HG02885 (cell line): ENCODE data around the gene ACYP2.
"Not testable (repeated sequence)": the region's sequence is repeated elsewhere in the genome, so short reads cannot be mapped to it uniquely, and the experiment has no call there.

Source experiments
- ATAC-seq: cut with Tn5 transposase; IDR thresholded peaks from one replicate; pipeline ENCODE4 v1.9.1; 2021; ENCODE audit warnings: mild to moderate bottlenecking; ENCODE audit not compliant: unreplicated experiment, poor library complexity

The ACYP2 gene

DNA sequence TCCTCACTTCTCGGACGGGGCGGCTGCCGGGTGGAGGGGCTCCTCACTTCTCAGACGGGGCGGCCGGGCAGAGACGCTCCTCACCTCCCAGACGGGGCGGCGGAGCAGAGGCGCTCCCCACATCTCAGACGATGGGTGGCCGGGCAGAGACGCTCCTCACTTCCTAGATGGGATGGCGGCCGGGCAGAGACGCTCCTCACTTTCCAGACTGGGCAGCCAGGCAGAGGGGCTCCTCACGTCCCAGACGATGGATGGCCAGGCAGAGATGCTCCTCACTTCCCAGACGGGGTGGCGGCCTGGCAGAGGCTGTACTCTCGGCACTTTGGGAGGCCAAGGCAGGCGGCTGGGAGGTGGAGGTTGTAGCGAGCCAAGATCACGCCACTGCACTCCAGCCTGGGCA lies 19.3 kb upstream of the ACYP2 start:
- not testable (repeated sequence) for ATAC-seq

DNA sequence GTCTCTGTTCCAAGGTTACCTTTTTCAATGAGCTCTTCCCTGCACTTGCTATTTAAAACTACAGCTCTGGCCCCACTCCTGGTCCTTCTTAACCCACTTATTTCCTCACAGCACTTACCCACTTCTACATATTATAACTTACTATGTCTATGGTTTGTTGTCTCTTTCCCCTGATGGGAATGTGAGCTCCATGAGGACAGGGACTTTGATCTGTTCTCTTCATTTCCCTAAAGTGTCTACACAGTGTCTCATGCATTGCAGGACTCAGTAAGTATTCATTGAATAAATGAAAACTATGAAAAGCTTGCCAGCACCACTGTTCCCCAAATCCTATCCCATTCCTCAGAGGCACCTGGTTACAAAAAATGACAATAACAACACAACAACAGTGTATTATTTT lies 18.3 kb upstream of the ACYP2 start:
- no peak for ATAC-seq

DNA sequence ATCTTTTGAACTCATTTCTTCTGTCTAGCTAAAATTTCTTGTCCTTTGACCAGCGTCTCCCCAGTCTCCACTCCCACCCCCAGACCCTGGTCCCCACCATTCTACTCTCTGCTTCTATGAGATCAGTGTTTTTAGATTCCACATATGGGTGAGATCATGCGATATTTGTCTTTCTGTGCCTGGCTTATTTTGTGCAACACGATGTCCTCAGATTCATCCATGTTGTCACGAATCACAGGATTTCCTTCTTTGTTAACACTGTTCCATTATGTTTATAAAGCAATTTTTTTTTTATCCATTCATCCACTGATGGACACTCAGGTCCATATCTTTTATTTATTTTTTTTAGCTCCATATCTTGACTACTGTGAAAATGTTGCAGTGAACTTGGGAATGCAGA lies 16.0 kb upstream of the ACYP2 start:
- ATAC-seq, result no peak

DNA sequence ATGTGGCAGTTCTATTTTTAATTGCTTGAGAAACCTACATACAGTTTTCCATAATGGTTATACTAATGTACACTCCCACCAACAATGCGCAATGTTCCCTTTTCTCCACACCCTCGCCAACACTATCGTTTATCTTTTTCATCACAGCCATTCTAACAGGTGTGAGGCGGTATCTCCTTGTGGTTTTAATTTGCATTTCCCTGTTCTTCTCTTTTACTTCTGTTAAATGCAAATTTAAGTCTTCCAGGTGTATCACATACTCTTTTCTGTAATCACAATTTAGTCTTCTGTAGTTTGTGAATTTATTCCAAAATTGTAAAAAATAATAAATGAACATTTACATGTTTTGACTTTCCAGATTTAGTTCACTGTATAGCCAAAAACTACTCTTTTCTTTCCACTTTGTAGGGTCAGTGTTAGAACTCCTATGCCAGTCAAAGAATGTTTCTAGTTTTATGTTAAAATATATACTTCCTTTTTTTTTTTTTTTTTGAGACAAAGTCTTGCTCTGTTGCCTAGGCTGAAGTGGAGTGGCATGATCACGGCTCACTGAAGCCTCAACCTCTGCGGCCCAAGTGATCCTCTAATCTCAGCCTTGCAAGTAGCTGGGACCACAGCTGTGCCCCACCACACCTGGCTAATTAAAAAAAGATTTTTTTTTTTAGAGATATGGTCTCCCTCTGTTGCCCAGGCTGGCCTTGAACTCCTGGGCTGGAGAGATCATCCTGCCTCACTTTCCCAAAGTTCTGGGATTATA lies 15.4 kb upstream of the ACYP2 start:
- ATAC-seq, result peak; percentile 77

DNA sequence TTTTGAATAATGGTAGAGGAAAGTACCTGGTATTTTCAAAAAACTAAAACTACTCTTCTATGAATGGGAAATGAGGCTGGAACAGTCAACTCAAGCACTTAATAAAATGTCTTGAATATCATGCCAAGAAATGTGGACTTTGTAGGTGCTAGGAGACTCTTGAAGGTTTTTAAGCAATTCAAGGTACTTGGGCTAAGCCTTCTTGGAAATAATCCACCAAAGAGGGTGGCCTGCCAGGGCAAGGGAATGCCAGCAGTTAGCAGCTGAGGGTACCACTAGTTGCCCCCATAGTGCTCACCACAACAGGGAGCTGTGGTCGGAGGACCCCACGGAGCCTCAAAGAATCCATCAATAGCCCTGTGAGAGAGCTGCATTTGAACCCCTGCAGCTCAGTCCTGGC lies 14.6 kb upstream of the ACYP2 start:
- no peak for ATAC-seq

DNA sequence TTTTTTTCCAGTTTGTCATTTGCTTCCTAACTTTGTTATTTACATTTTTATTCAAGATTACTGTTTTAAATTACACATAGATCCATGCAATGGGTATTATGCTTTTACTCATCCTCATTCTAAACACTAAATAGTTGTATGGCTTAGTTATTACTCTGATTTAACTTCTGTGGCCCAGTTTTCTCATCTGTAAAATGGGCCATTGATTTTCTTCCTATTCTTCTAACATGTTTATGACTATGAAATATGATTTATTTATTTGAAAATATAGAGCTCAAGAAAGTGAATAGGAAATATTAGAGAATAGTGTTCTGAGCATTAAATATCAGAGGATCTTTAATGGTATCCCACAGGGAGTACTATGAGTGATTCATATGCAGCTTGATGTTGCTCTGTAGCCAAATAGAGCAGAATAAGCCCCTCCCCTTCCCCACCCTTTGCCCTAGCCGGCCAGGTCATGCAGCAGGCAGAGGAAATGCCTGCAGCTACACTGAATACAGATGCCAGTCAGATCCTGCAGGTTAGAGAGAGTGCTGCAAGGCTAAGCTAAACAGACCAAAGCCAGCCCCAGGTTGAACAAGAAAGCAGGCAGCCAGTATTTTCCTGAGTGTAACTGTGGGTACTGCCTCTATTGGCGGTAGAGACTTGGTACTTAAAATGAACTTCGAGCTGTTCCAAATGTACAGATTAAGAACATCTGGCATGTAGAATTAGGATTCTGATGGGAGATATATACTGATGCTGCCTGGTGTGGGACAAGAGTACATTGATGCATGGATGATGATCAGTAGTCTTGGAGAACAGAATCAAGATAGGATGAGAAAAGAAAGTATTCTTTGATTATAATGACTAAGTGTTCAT lies 11.7 kb upstream of the ACYP2 start:
- peak; percentile 52 for ATAC-seq

DNA sequence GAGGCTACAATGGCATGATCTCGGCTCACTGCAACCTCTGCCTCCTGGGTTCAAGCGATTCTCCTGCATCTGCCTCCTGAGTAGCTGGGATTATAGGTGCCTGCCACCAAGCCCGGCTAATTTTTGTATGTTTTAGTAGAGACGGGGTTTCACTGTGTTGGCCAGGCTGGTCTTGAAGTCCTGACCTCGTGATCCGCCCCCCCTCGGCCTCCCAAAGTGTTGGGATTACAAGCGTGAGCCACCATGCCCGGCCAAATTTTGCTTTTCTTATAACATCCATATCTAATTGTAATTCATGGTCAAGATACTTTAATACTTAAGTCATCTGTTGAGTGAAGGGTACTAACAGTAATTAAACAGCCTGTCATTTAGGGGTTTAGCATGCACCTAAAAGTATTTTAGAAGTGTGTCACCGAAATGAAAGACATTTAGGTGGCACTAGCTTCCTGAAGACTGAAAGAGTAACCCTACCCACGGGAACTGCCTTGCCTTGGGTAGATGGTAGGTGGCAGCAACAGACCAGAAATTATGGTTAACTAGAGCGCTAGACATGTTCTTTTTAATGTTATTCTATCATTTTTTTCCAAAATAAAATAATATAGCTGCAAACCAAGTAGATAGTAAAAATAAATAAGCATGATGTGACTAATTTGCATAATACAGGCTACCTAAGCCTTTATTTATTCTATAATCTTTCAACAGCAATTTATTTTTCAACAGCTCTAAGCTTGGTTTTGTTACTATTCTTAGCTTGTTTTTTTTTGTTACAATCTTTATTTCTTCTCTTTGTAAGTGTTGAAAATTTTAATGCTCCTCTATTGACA lies 8.6 kb upstream of the ACYP2 start:
- ATAC-seq, result peak; percentile 74

DNA sequence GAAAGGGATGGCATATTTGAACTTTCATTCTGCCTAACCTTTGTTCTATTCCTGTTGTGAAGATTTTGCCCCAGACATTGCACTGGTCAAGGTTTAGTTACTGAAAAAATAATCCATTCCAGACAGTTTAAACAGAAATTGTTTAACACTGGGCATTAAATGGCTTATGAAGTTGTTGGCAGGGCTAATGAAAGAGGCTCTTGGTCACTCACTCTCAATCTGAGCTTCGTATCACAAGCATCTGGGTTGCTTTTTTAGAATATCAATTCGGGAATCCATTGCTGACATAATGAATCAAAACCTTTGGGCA lies 8.0 kb upstream of the ACYP2 start:
- ATAC-seq, result no peak

DNA sequence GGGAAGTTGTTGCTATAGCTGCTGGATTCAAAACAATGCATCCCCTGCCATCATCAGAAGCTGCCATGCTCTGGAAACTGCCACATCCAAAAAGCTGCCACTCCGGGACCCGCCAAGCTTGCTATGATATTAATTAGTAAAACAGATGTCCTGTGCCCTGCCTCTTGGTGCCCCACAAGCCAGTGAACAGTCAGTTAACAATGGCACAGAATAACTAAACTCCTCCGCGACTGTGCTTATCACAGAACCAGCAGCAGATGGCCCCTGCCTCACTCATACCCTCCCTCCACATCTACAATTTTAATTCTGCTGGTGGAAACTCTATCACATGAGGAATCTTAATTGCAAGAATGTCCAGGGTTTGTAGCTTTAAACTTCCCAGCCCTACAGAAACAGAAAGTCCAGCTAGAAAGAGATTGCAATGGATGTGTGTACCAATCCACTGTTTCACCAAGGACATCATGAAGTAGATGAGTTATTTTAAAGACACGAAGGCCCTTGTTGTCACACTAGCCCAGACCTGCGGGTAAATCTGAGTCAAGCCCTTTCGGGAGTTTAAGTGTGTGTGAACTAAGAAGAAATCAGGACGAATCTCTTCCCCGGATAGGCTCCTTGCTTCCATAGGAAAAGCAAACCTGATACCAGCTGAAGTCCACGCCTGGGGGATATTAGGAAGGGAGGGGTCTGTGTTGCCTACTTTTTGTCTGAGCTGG lies 7.4 kb upstream of the ACYP2 start:
- ATAC-seq, result no peak

GRCh38 chr2:54109848-54110247 lies 5.6 kb upstream of the ACYP2 start:
- ATAC-seq, result no peak

DNA sequence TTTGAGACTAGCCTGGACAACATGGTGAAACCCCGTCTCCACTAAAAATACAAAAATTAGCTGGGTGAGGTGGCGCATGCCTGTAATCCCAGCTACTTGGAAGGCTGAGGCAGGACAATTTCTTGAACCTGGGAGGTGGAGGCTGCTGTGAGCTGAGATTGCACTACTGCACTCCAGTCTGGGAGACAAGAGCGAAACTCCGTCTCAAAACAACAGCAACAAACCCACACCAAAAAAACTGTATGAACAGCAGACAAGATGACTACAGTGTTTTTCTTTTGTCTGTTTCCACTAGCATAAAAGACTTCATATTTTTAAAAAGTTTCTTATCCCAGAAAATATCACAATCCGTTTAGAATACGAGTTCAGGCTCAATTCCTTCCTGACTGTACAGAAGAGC lies 936 bp upstream of the ACYP2 start:
- not testable (repeated sequence) for ATAC-seq

GRCh38 chr2:54114936-54115283 lies 505 bp upstream of the ACYP2 start:
- no peak for ATAC-seq

DNA sequence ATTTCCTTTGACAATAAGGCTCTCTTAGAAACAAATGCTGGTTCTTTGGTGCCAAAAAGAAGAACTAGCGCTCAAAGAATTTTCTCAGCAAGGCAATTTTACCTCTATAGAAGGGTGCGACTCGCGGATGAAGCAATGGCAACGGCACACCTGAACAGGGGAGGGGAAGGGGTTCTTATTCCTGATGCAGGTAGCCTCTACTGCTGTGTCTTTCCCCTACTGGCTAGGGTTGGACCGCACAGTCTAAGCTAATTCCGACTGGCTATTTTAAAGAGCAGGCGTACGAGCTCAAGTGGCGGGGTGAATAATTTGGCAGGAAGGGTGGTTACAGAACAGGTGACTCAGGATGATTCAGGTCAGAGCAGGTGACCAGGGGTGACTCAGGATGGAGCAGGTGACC lies 1.2 kb downstream of the ACYP2 start:
- ATAC-seq, result not testable (repeated sequence)

- no peak for ATAC-seq
Measured at GRCh38 chr2:54120950-54121349, 5.5 kb downstream of the ACYP2 start.

DNA sequence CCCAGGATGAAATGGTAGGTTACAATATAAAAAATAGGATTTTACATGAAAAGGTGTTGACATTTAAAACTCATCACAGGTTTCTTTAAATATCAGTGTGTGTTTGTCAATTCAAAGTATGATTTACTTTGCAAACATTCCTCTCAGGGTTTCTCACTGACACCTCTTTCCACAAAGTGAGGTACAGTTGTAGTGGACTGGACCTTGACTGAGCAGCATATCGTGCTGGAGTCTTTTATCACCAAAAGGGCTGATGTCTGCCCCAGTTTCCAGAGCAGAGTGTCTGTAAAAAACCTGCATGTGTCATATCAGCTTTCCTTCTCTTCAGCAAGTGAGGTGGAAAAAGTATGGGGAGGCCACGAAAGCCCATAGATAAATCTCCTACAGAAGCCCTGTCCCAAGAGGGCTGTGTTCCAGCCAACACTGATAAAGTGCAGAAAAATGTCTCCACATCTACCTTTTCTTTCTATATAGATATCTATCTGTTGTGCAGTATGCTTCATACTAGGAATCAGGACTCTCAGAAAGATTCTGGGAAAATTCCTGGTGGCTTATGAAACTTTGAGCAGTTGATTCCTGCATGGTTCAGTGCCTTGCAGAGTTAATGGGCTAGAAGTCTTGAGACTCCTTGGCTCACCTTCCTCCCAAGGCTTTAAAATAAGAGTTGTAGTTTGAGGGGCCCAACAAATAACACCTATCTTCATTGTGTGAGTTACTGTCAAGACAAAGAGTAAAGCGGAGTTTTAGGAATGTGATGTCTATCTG lies 6.9 kb downstream of the ACYP2 start:
- no peak for ATAC-seq

DNA sequence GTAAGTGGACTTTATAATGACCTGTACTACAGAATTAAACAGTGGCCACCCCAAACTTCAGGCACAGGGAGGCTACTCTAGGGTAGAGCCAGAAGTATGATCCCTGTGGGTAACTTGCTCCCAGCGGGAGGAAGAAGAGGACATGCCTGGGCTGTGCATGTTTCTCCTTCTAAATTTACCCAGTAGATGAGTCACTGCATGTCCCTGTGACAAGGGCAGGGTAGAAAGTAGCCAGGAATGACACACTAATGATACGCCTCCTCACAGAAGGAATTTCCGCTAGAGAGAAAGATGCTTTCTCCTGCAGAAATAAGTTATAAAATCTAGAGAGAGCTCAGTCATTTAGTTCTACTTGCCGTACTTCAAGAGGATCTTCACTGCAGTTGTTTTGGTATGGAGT lies 7.5 kb downstream of the ACYP2 start:
- ATAC-seq, result no peak

- ATAC-seq, result not testable (repeated sequence)
Measured at GRCh38 chr2:54127174-54127573, 11.8 kb downstream of the ACYP2 start.

DNA sequence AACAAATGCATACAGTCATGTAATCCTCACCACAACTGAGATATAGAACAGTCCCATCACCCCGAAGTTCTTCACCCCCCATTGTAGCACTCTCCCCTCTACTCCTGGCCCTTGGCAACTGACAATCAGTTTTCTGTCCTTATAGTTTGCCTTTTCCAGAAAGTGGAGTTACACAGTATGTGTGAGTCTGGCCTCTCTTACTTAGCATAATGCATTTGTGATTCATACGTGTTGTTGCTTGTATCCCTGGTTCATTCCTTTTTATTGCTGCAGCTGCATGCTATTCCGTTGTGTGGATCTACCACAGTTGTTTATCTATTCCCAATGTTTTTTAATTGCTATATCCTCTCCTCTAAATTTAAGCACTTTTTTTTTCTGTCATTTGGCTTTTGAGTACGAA lies 17.6 kb downstream of the ACYP2 start:
- no peak for ATAC-seq

GRCh38 chr2:54139210-54139609 lies 23.8 kb downstream of the ACYP2 start:
- no peak for ATAC-seq

DNA sequence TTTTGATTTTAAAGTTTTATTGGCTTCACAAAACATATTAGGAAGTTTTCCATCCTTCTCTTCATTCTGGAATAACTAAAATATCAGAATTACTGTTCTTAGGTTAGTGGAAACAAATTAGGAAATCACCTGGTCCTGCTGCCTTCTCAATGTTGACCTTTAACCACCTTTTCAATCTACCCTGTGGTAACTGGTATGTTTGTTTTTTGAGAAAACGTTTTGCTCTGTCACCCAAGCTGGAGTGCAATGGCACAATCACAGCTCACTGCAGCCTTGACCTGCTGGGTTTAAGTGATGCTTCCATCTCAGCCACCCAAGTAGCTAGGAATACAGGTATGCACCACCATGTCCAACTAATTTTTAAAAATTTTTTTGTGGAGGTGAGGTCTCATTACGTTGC lies 28.4 kb downstream of the ACYP2 start:
- no peak for ATAC-seq
